ENCODE results near the gene CENPV. TPM values are rescaled to one million over a fixed set of nuclear protein-coding genes. Genes with fewer than 3 reads are reported as not detected.

CENPV gene
- total and polyA plus RNA-seq, 10 of the 15 experiments (the other 5 are each of a cell fraction or from before 2014, with no cell fraction given), result 22.5 to 98.6 (median 80.8) TPM

DNA sequence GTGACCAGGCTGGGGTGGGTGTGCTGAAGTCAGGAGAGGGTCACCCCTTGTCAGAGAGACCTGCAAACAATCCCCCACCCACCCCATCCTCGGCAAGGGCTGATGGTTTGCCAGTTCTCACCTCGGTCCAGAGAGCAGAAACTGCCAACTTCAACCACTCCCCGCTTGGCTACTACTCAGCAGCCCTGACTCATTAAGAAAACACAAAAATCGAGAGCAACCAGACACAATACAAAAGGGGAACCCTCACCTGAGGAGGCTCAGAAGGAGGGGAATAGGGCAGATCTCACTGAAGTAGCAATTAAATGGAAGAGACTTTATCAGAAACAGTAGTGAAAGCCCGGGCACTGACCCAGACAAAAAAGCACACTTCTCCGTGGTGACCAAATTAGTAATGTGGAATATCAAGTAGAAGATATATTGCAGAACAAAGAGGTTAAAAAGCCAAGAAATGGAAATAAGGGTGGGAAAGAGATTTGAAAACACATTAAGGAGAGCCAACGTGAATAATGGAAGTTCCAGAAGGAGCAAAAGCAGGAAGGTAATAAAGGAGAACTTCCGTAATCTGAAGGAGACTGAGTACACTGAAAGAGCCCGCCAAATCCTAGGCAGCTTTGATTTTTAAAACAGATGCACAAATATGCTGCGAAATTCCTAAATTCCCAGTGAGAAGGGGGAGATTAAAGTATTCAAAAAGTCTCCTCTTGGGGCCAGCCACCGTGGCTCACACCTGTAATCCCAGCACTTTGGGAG, 23.6 kb downstream of the CENPV start (continued):
- TF ChIP-seq HSF1 (IDR thresholded peaks at IDR 0.05; ENCODE audit: low read depth, low read length) (no peak), MTA2 (IDR thresholded peaks at IDR 0.05; ENCODE audit: low read depth) (peak; percentile 76), RCOR1 (conservative IDR thresholded peaks at IDR 0.05; ENCODE audit: low read depth, low read length) (no peak), SMC3 (IDR thresholded peaks at IDR 0.05; ENCODE audit: borderline replicate concordance, low read length) (no peak), POU2F2 (IDR thresholded peaks at IDR 0.05; ENCODE audit: borderline replicate concordance, low read depth, low read length) (no peak), RUNX3 (IDR thresholded peaks at IDR 0.05; ENCODE audit: low read length) (no peak), TARDBP (IDR thresholded peaks at IDR 0.05; ENCODE audit: borderline replicate concordance) (no peak), CEBPB (IDR thresholded peaks at IDR 0.05; ENCODE audit: borderline replicate concordance in 1 of 2, low read depth in 2 of 2, low read length in 2 of 2) (no peak), NBN (IDR thresholded peaks at IDR 0.05) (peak; percentile 58; the same call in 1 of the 2 replicates), JUNB (IDR thresholded peaks at IDR 0.05) (no peak), NR2F1 (conservative IDR thresholded peaks at IDR 0.05) (no peak), RAD51 (IDR thresholded peaks at IDR 0.05) (no peak), E4F1 (IDR thresholded peaks at IDR 0.05; ENCODE audit: borderline replicate concordance, partially characterized antibody) (no peak)
- TF ChIP-seq, protein P1, sequence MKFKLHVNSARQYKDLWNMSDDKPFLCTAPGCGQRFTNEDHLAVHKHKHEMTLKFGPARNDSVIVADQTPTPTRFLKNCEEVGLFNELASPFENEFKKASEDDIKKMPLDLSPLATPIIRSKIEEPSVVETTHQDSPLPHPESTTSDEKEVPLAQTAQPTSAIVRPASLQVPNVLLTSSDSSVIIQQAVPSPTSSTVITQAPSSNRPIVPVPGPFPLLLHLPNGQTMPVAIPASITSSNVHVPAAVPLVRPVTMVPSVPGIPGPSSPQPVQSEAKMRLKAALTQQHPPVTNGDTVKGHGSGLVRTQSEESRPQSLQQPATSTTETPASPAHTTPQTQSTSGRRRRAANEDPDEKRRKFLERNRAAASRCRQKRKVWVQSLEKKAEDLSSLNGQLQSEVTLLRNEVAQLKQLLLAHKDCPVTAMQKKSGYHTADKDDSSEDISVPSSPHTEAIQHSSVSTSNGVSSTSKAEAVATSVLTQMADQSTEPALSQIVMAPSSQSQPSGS (IDR thresholded peaks at IDR 0.05; ENCODE audit: low read length), result no peak
